Activated CD4-positive, alpha-beta T cell treated with anti-CD3 and anti-CD28 coated beads, Interleukin-2, amount 10 ng/mL, durations not matched to agents 24 days and 14 days (primary cell): ENCODE measurements around the gene FGGY. TPM values are rescaled to one million over a fixed set of nuclear protein-coding genes. Genes with fewer than 3 reads are reported as not detected.

Experiments
- DNase-seq: peaks from one replicate; pipeline ENCODE4 v3.0.0; 2022
- H3K27ac Mint-ChIP-seq: one replicate; pipeline ENCODE4 v1.8.0; 2022; ENCODE audit warnings: mild to moderate bottlenecking, mixed read lengths
- H3K27me3 Mint-ChIP-seq: one replicate; pipeline ENCODE4 v1.8.0; 2022; ENCODE audit warnings: mixed read lengths
- H3K36me3 Mint-ChIP-seq: one replicate; pipeline ENCODE4 v1.8.0; 2022; ENCODE audit warnings: low read depth, mild to moderate bottlenecking, mixed read lengths
- H3K4me1 Mint-ChIP-seq: one replicate; pipeline ENCODE4 v1.8.0; 2021; ENCODE audit warnings: mixed read lengths
- H3K4me3 Mint-ChIP-seq: one replicate; pipeline ENCODE4 v1.8.0; 2022; ENCODE audit warnings: mild to moderate bottlenecking, moderate library complexity, mixed read lengths
- H3K9me3 Mint-ChIP-seq: one replicate; pipeline ENCODE4 v1.8.0; 2021; ENCODE audit warnings: mixed read lengths
- intact Hi-C: fragments of 100-400 bp; cut with micrococcal nuclease; formaldehyde crosslinking; loops from one replicate; pipeline ENCODE4 v1.15.1; 2023
- total RNA-seq: library from RNA; stranded (reverse); gene quantifications from 2 replicates; pipeline ENCODE4 v1.2.3, GENCODE V29; 2022

Gene FGGY
- total RNA-seq, 1 donor from 2014 or later: 8.1 TPM

GRCh38 chr1:59755069-59755685 lies 458.3 kb downstream of the FGGY start:
- Mint-ChIP-seq H3K4me1 (peaks cover 7% of the 10 kb centered on the region), H3K36me3 (no peaks in the 10 kb centered on the region), H3K9me3 (no peaks in the 10 kb centered on the region), H3K27me3 (no peaks in the 10 kb centered on the region), H3K4me3 (no peak overlapping the region), H3K27ac (no peak overlapping the region)
- intact Hi-C loops: no loop called here
- DNase-seq: no peak

DNA sequence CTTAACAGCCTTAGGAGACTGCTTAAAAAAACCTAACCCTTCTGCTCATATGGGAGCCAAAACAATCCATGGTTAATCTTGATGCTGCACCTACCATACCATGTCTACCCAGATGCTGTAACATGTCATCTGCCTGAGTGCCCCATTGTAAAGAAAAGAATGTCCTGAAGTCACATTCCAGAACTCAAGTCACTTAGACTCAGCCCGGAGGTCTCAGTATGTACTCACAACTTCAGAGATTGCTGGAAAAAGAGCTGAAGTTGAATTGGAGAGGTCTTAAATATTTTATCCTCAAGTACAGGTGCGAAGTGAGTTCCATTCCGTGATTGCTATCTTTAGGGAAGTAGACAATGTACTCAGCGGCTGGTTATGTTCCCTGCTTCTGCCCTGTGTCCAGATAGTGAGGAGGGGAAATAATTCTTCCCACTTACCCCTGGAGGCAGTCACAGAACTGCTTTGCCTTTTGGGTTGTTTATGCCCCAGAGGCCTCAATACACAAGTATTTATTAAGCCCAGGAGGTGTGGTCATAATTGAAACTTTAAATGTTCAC lies 460.4 kb downstream of the FGGY start:
- H3K4me1 Mint-ChIP-seq: peaks cover 4% of the 10 kb centered on the region
- no peak overlapping the region for H3K27ac Mint-ChIP-seq
- no peaks in the 10 kb centered on the region for H3K9me3 Mint-ChIP-seq
- H3K4me3 Mint-ChIP-seq: no peak overlapping the region
- intact Hi-C loops: no loop called here
- H3K36me3 Mint-ChIP-seq: no peaks in the 10 kb centered on the region
- H3K27me3 Mint-ChIP-seq: no peaks in the 10 kb centered on the region
- DNase-seq: no peak

DNA sequence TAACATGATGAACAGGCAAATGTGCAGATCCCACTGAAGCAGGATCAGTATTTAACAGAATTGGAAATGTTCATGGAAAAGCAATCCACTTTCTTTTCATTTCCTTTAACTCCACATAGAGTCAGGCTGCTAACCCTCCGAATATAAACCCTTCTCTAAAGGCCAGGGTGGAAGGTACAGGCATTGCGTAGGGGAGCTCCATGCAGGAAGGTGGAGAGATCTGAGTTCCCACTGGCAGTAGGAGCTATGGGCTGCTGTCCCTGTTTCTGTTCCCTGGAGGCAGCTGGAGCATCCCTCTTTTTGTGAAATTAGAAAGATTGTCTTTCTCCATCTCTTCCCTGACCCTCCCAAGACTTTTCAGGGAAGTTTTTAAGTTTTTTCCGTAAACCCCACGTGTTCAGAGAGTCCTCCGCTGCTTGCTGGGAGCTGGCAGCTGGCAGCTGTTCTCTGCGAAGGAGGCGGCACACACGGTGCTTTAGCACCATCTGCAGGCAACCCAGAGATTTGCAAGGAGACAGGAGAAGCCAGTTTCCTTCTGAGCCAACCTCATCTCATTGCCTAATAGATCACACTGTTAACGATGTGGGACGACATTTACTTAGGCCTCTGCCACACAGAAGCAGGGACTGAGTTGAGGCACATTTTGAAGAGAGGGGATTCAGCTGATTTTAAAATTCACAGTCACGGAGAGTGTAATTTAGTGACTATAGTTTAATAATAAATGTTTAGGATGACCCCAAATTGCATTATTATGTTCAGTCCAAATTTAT lies 462.4 kb downstream of the FGGY start:
- DNase-seq: peak; percentile 92
- no peaks in the 10 kb centered on the region for H3K9me3 Mint-ChIP-seq
- H3K27me3 Mint-ChIP-seq: no peaks in the 10 kb centered on the region
- no peaks in the 10 kb centered on the region for H3K36me3 Mint-ChIP-seq
- no peak overlapping the region for H3K27ac Mint-ChIP-seq
- peak overlapping the region; percentile 40 for H3K4me3 Mint-ChIP-seq
- intact Hi-C loops: loop anchor here (1.0 to 2.0 kb wide), 4 partner anchors 975 to 1243 kb away; partner anchors contain the start of gene JUN
- peaks cover 4% of the 10 kb centered on the region for H3K4me1 Mint-ChIP-seq

DNA sequence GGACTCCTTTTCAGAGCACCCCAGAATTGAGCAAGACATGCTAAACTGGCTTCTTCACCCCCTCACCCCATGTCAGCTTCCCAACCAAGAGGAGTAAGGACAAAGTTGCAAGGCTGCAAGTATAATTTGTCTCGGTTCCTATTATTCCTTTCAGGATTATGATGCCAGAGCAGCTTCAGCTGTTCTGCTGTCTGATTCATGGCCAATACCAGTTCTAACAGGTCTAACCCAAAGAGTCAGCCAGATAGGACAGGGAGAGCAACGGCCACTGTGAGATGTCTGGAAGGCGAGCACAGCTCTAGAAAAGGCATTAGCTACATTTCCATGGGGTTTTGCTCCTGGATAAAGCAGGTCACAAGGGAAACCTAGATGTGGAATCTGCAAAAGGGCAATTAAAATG lies 464.5 kb downstream of the FGGY start:
- no peaks in the 10 kb centered on the region for H3K36me3 Mint-ChIP-seq
- peaks cover 4% of the 10 kb centered on the region for H3K4me1 Mint-ChIP-seq
- no peaks in the 10 kb centered on the region for H3K27me3 Mint-ChIP-seq
- intact Hi-C loops: no loop called here
- no peak overlapping the region for H3K27ac Mint-ChIP-seq
- no peak for DNase-seq
- H3K9me3 Mint-ChIP-seq: no peaks in the 10 kb centered on the region
- no peak overlapping the region for H3K4me3 Mint-ChIP-seq

DNA sequence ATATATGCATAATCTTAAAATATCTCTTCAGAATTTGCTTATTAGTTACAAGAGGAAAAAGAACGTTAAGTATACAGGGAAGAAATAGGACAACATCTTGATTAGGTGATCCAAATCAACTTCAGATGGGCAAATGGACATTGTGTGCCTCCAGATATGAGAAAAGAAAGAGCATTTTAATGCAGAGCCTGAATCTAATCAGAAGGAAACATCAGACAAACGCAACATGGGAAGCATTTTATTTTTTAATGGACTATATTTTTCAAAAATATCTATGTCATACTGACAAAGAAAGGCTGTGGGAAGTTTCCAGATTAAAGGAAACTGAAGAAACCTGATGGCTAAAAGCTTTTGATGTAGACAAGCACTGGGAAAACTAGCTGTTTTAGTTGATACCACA lies 466.5 kb downstream of the FGGY start:
- Mint-ChIP-seq H3K27ac (no peak overlapping the region), H3K4me1 (peaks cover 4% of the 10 kb centered on the region), H3K4me3 (no peak overlapping the region), H3K27me3 (no peaks in the 10 kb centered on the region), H3K36me3 (no peaks in the 10 kb centered on the region), H3K9me3 (no peaks in the 10 kb centered on the region)
- no peak for DNase-seq
- intact Hi-C loops: no loop called here

GRCh38 chr1:59765011-59765730 lies 468.3 kb downstream of the FGGY start:
- Mint-ChIP-seq H3K36me3 (no peaks in the 10 kb centered on the region), H3K9me3 (no peaks in the 10 kb centered on the region), H3K4me1 (no peaks in the 10 kb centered on the region), H3K27ac (no peak overlapping the region), H3K4me3 (no peak overlapping the region), H3K27me3 (no peaks in the 10 kb centered on the region)
- DNase-seq: no peak
- intact Hi-C loops: no loop called here

- DNase-seq: no peak
- Mint-ChIP-seq H3K9me3 (no peaks in the 10 kb centered on the region), H3K27ac (no peak overlapping the region), H3K36me3 (no peaks in the 10 kb centered on the region), H3K27me3 (no peaks in the 10 kb centered on the region), H3K4me3 (no peak overlapping the region), H3K4me1 (no peaks in the 10 kb centered on the region)
- intact Hi-C loops: no loop called here
Observed at GRCh38 chr1:59766227-59766855, 469.4 kb downstream of the FGGY start.

GRCh38 chr1:59767119-59767518 lies 470.2 kb downstream of the FGGY start:
- Mint-ChIP-seq H3K4me1 (no peaks in the 10 kb centered on the region), H3K27ac (no peak overlapping the region), H3K27me3 (no peaks in the 10 kb centered on the region), H3K36me3 (no peaks in the 10 kb centered on the region), H3K4me3 (no peak overlapping the region), H3K9me3 (no peaks in the 10 kb centered on the region)
- intact Hi-C loops: no loop called here
- DNase-seq: no peak

DNA sequence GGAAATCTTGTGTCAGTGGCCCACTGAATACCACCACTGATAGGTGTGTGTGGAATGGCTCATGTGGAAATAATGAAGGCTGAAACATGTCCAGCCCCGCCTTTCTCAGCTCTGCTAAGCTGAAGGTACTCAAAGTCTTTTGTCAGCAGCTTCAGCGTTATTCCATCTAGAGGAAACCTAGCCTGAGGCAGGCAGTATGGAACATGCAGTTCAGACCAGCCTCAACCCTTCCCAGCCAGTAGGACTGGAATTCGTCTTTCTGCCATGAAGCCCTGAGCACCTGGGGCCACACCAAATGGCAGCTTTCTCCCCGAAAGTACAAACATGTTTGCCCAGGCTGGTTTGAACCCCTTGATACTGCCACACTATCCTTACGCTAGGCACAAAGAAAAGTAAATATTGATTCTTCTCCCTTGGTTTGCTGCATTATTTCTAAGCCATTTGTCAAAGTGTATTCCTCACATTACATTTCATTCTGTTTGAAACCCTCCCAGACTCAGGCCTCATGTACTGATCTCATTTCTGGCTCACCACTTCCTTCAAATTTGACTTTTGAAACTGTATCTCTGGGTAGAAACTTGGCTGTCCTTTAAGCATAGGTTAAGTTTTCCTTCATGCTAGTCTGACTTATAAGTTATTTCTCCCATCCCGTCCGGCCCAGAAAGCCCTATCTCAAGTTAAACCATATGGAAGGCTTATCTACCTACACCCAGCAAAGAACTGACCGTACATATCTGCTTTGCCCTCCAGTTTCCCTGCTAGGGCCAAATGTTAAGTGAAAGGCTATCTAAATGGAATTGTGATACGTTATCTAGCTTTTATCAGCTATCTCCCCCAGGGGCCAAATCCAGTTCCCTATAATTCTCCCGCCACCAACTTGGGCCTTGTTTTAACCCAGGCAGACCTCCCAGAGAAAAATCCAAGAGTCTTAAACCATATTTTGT lies 472.2 kb downstream of the FGGY start:
- Mint-ChIP-seq H3K27me3 (no peaks in the 10 kb centered on the region), H3K9me3 (no peaks in the 10 kb centered on the region), H3K4me1 (no peaks in the 10 kb centered on the region), H3K36me3 (no peaks in the 10 kb centered on the region), H3K27ac (no peak overlapping the region), H3K4me3 (no peak overlapping the region)
- intact Hi-C loops: no loop called here
- no peak for DNase-seq

DNA sequence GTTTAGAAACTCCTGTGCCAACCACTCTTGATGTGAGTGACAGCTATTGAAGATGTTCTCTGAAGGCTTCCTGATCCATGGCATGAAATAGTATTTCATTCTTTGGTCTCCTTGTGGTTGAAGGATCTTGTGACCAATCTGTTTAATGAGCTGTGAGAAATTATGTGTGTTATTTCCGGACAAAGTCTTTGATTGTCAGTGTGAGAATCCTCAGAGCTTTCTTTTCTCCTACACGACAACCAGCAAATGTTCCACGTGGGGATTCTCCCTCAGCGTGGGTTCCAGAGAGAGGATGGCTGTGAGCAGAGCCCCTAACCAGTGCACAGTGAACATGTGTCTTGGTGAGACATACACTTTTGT lies 472.8 kb downstream of the FGGY start:
- Mint-ChIP-seq H3K27ac (no peak overlapping the region), H3K36me3 (no peaks in the 10 kb centered on the region), H3K27me3 (no peaks in the 10 kb centered on the region), H3K4me1 (no peaks in the 10 kb centered on the region), H3K9me3 (no peaks in the 10 kb centered on the region), H3K4me3 (no peak overlapping the region)
- intact Hi-C loops: no loop called here
- no peak for DNase-seq

DNA sequence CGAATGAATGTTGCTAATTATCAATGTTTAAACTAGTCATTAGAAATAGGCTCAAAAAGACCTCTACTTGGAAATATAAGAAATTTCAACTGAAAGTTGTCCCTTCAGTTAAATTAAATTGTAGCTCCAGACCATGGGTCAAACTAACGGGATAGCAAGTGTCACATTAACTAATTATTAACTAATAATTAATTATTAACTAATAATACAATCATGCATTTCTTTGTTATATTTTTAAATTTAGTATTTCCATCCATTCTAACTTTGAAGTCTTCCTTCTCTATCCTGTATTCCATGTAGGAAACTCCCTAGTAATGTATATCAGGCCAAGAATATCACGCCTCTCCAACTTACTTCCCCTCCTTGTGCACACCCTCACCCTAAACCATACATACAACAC lies 474.5 kb downstream of the FGGY start:
- no peak for DNase-seq
- Mint-ChIP-seq H3K9me3 (no peaks in the 10 kb centered on the region), H3K36me3 (no peaks in the 10 kb centered on the region), H3K4me1 (no peaks in the 10 kb centered on the region), H3K27ac (no peak overlapping the region), H3K4me3 (no peak overlapping the region), H3K27me3 (peaks cover 2% of the 10 kb centered on the region)
- intact Hi-C loops: no loop called here

GRCh38 chr1:59775480-59775879 lies 478.6 kb downstream of the FGGY start:
- Mint-ChIP-seq H3K27ac (no peak overlapping the region), H3K4me1 (no peaks in the 10 kb centered on the region)

More at GRCh38 chr1:59775480-59775879, 478.6 kb downstream of the FGGY start:
- intact Hi-C loops: no loop called here
- Mint-ChIP-seq H3K27me3 (peaks cover 5% of the 10 kb centered on the region), H3K9me3 (no peaks in the 10 kb centered on the region), H3K4me3 (no peak overlapping the region), H3K36me3 (no peaks in the 10 kb centered on the region)
- no peak for DNase-seq
